Thyroid gland (tissue), 4 donors: ENCODE measurements around the gene ZBTB48.

Source experiments
- POLR2A ChIP-seq, 2 donors: fragments of 450-650 bp; IDR thresholded peaks; one replicate each; pipeline ENCODE4 v1.6.1; 2017; ENCODE audit warnings: antibody characterized with exemption in 2 of 2, mild to moderate bottlenecking in 2 of 2, moderate library complexity in 1 of 2
- TF ChIP-seq, protein P1 (sequence below), 6 experiments: fragments of 200-600 bp in 3 of 6; fragments of 450-650 bp in 3 of 6; sonication (generic) in 3 of 6; IDR thresholded peaks; one replicate each; pipeline ENCODE4 v1.5.1; 2016 to 2019; ENCODE audit warnings: antibody characterized with exemption in 6 of 6, mild to moderate bottlenecking in 2 of 6, inconsistent platforms in 1 of 6, moderate library complexity in 1 of 6

DNA sequence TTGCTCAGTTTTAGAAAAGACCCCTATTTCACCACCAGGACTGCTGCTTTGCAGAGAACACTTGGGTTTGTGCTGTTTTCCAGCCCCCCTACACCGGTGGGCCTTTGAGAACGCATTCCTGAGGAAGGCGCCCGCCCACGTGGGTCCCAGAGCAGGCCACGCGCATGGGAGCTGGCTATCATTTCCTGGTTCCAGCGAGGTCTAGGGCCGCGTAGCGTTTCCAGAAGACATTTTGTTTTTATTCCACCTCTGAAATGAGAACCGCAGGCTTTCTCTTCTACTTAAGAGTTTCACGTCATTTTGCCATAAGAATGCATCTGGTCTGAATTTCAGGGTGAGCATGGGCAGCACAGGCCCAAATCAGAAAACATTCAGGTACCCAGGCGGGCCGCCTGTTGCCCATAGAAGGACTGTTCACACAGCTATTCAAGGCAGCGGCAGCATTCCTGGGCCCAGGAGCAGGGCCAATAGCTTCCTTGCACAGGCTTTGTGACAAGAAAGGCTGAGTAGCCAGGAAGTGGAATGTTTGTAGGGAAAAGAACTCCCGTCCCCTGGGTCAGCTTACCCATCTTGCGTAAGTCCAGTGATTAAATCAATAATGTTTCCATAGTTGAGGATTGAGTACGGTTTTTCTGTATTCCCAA is 24.2 kb downstream of the ZBTB48 start:
- peak in 1 of 2 donors; percentile 39 for TF ChIP-seq POLR2A (IDR thresholded peaks at IDR 0.05)
- TF ChIP-seq, protein P1, sequence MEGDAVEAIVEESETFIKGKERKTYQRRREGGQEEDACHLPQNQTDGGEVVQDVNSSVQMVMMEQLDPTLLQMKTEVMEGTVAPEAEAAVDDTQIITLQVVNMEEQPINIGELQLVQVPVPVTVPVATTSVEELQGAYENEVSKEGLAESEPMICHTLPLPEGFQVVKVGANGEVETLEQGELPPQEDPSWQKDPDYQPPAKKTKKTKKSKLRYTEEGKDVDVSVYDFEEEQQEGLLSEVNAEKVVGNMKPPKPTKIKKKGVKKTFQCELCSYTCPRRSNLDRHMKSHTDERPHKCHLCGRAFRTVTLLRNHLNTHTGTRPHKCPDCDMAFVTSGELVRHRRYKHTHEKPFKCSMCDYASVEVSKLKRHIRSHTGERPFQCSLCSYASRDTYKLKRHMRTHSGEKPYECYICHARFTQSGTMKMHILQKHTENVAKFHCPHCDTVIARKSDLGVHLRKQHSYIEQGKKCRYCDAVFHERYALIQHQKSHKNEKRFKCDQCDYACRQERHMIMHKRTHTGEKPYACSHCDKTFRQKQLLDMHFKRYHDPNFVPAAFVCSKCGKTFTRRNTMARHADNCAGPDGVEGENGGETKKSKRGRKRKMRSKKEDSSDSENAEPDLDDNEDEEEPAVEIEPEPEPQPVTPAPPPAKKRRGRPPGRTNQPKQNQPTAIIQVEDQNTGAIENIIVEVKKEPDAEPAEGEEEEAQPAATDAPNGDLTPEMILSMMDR (IDR thresholded peaks at IDR 0.05): peak in 3 of 6 experiments; percentile 5 to 16 (median 15)
